Suprapubic skin (tissue), 4 donors: ENCODE data around the gene RXRA. TPM values are rescaled to one million over a fixed set of nuclear protein-coding genes. Genes with fewer than 3 reads are reported as not detected.

Experiments
- DNase-seq, 2 donors: peaks; one replicate each; pipeline ENCODE4 v3.0.0-alpha.2; 2019; ENCODE audit warnings: low spot score in 2 of 2
- H3K27ac ChIP-seq: fragments of 200-600 bp; sonication (generic); one replicate; pipeline ENCODE4 v1.5.1; 2019
- H3K27me3 ChIP-seq: fragments of 200-600 bp; sonication (generic); one replicate; pipeline ENCODE4 v1.5.1; 2019
- H3K36me3 ChIP-seq: fragments of 200-600 bp; sonication (generic); one replicate; pipeline ENCODE4 v1.5.1; 2019
- H3K4me1 ChIP-seq: fragments of 200-600 bp; sonication (generic); one replicate; pipeline ENCODE4 v1.5.1; 2019
- H3K4me3 ChIP-seq: fragments of 200-600 bp; sonication (generic); one replicate; pipeline ENCODE4 v1.5.1; 2019; ENCODE audit warnings: mild to moderate bottlenecking
- H3K9me3 ChIP-seq: fragments of 200-600 bp; sonication (generic); one replicate; pipeline ENCODE4 v1.5.1; 2019
- CTCF ChIP-seq, 2 donors: fragments of 200-600 bp in 1 of 2; fragments of 450-650 bp in 1 of 2; sonication (generic) in 1 of 2; IDR thresholded peaks; one replicate each; pipeline ENCODE4 v1.5.1; 2016 to 2019; ENCODE audit warnings: antibody characterized with exemption in 2 of 2, mild to moderate bottlenecking in 1 of 2, moderate library complexity in 1 of 2
- EP300 ChIP-seq: sonication (generic); formaldehyde crosslinking; IDR thresholded peaks from one replicate; pipeline ENCODE4 v1.6.1; 2017; ENCODE audit warnings: antibody characterized with exemption
- POLR2A ChIP-seq, 2 donors: fragments of 450-650 bp; IDR thresholded peaks; one replicate each; pipeline ENCODE4 v1.6.1; 2017; ENCODE audit warnings: antibody characterized with exemption in 2 of 2, mild to moderate bottlenecking in 2 of 2, moderate library complexity in 2 of 2
- POLR2AphosphoS5 ChIP-seq, 3 donors: sonication (generic); formaldehyde crosslinking; IDR thresholded peaks; one replicate each; pipeline ENCODE4 v1.6.1; 2017; ENCODE audit warnings: antibody characterized with exemption in 3 of 3
- WGBS: methylation state at CpG from one replicate; pipeline ENCODE4 v1.1.5; 2018; 5-methylcytosine and 5-hydroxymethylcytosine counted together
- total RNA-seq, 4 donors: library from RNA; depleted of rRNA; stranded (reverse); fragments of >200 nt; gene quantifications; one replicate each; pipeline ENCODE4 v1.1.0, GENCODE V29; 2016

Gene RXRA
- total RNA-seq, 4 donors from 2014 or later = 165 to 240 (median 185) TPM

- 51% methylated on average over 10 of the region's 16 CpGs for WGBS
- no peak for DNase-seq
Observed at GRCh38 chr9:134343637-134344036, 17.4 kb downstream of the RXRA start.

GRCh38 chr9:134344068-134344799, 18.0 kb downstream of the RXRA start:
- 36% methylated on average over 8 of the region's 17 CpGs for WGBS
- no peak overlapping the region for H3K4me3 ChIP-seq
- H3K4me1 ChIP-seq = peaks cover 100% of the 10 kb centered on the region
- H3K36me3 ChIP-seq = no peaks in the 10 kb centered on the region
- peak overlapping the region; percentile 44 for H3K27ac ChIP-seq
- no peak for TF ChIP-seq POLR2AphosphoS5 (IDR thresholded peaks at IDR 0.05)
- peak in 1 of 2 donors; percentile 16 for TF ChIP-seq CTCF (IDR thresholded peaks at IDR 0.05)
- no peak for TF ChIP-seq EP300
- TF ChIP-seq POLR2A (IDR thresholded peaks at IDR 0.05) = no peak
- H3K27me3 ChIP-seq = no peaks in the 10 kb centered on the region
- no peaks in the 10 kb centered on the region for H3K9me3 ChIP-seq
- DNase-seq = no peak

More at GRCh38 chr9:134343637-134344036, 17.4 kb downstream of the RXRA start:
- Histone ChIP-seq H3K4me3 (no peak overlapping the region), H3K9me3 (no peaks in the 10 kb centered on the region), H3K36me3 (no peaks in the 10 kb centered on the region), H3K4me1 (peaks cover 100% of the 10 kb centered on the region), H3K27me3 (no peaks in the 10 kb centered on the region), H3K27ac (peak overlapping the region; percentile 44)
- no peak for TF ChIP-seq EP300
- no peak for TF ChIP-seq CTCF (IDR thresholded peaks at IDR 0.05)
- TF ChIP-seq POLR2A (IDR thresholded peaks at IDR 0.05) = no peak

GRCh38 chr9:134344800-134345310, 18.6 kb downstream of the RXRA start:
- Histone ChIP-seq H3K4me3 (no peak overlapping the region), H3K4me1 (peaks cover 100% of the 10 kb centered on the region), H3K36me3 (no peaks in the 10 kb centered on the region), H3K27me3 (no peaks in the 10 kb centered on the region), H3K27ac (peak overlapping the region; percentile 44), H3K9me3 (no peaks in the 10 kb centered on the region)
- no peak for DNase-seq
- 48% methylated on average over 11 of the region's 14 CpGs for WGBS
- no peak for TF ChIP-seq POLR2AphosphoS5 (IDR thresholded peaks at IDR 0.05)
- no peak for TF ChIP-seq EP300
- TF ChIP-seq POLR2A (IDR thresholded peaks at IDR 0.05) = no peak
- no peak for TF ChIP-seq CTCF (IDR thresholded peaks at IDR 0.05)

- no peaks in the 10 kb centered on the region for H3K27me3 ChIP-seq
- peaks cover 100% of the 10 kb centered on the region for H3K4me1 ChIP-seq
- DNase-seq = no peak
- H3K36me3 ChIP-seq = no peaks in the 10 kb centered on the region
- H3K27ac ChIP-seq = no peak overlapping the region
- H3K4me3 ChIP-seq = no peak overlapping the region
- no peaks in the 10 kb centered on the region for H3K9me3 ChIP-seq
- whole genome bisulfite sequencing = 62% methylated on average over 12 of the region's 12 CpGs
- no peak for TF ChIP-seq POLR2A (IDR thresholded peaks at IDR 0.05)
- TF ChIP-seq EP300 = no peak
- no peak for TF ChIP-seq CTCF (IDR thresholded peaks at IDR 0.05)
- TF ChIP-seq POLR2AphosphoS5 (IDR thresholded peaks at IDR 0.05) = no peak
Observed at GRCh38 chr9:134345737-134346136, 19.5 kb downstream of the RXRA start.

- Histone ChIP-seq H3K9me3 (no peaks in the 10 kb centered on the region), H3K36me3 (no peaks in the 10 kb centered on the region), H3K4me1 (peaks cover 100% of the 10 kb centered on the region), H3K4me3 (no peak overlapping the region), H3K27ac (no peak overlapping the region), H3K27me3 (no peaks in the 10 kb centered on the region)
- no peak for DNase-seq
- TF ChIP-seq CTCF (IDR thresholded peaks at IDR 0.05) (no peak), EP300 (no peak), POLR2AphosphoS5 (IDR thresholded peaks at IDR 0.05) (no peak), POLR2A (IDR thresholded peaks at IDR 0.05) (no peak)
- WGBS = 36% methylated on average over 14 of the region's 14 CpGs
Observed at GRCh38 chr9:134346151-134346550, 19.9 kb downstream of the RXRA start.
